Neural progenitor cell (in vitro differentiated cells): ENCODE results near the gene ZNF618.

ENCODE experiments used
- EZH2 ChIP-seq: fragments of 200-600 bp; sonication (generic); IDR thresholded peaks from 2 replicates; pipeline ENCODE4 v1.6.1; 2017; ENCODE audit warnings: antibody characterized with exemption, mild to moderate bottlenecking, moderate library complexity
- EZH2phosphoT487 ChIP-seq: fragments of 200-600 bp; sonication (generic); IDR thresholded peaks from 2 replicates; pipeline ENCODE4 v1.6.1; 2017; ENCODE audit warnings: antibody characterized with exemption
- TF ChIP-seq, protein P1 (sequence below): fragments of 200-600 bp; sonication (generic); IDR thresholded peaks from 2 replicates; pipeline ENCODE4 v1.5.1; 2017; ENCODE audit warnings: antibody characterized with exemption, mild to moderate bottlenecking

DNA sequence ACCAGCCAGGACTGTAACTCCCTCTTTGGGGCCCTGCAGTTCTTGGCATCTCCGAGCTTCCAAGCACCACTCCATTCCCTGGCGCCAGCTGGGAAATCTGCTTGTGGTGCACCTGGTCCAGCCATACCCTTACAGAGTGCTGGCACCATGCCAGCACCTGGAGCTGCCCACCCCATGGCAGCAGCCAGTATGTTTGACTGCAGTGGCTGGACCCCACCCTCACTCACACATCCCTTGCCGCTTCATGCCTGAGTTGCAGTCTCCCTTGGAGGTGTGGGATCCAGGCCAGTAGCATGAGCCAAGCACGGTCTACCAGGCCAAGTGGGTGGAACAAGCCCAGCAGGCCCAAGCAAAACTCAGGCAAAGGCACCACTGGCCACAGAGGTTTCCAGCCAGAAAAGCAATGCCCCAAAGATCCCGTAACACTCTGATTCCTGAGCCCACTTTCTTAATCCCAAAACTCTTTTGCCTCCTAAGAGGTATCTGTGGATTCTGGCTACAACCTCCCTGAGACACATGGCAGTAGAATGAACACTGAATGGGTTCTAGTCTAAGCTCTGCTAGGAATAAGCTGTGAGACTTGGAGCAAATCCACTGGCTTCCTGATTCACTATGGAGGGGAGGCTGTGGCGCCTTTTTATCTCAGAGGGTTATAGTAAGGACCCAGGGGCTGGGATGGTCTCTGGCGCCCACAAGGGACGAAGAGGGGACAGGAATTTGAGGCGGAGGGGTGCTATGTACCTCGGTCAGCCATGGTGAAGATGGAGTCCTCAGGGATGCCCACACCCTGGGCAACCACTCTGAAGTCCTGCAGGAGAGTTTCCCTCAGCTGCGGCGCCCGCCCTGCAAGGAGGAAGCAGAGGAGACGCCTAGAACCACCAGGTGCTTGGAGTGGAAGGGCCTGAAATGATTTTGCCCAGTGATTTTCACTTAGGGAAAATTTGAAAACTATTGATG, 196.4 kb downstream of the ZNF618 start:
- TF ChIP-seq, protein P1, sequence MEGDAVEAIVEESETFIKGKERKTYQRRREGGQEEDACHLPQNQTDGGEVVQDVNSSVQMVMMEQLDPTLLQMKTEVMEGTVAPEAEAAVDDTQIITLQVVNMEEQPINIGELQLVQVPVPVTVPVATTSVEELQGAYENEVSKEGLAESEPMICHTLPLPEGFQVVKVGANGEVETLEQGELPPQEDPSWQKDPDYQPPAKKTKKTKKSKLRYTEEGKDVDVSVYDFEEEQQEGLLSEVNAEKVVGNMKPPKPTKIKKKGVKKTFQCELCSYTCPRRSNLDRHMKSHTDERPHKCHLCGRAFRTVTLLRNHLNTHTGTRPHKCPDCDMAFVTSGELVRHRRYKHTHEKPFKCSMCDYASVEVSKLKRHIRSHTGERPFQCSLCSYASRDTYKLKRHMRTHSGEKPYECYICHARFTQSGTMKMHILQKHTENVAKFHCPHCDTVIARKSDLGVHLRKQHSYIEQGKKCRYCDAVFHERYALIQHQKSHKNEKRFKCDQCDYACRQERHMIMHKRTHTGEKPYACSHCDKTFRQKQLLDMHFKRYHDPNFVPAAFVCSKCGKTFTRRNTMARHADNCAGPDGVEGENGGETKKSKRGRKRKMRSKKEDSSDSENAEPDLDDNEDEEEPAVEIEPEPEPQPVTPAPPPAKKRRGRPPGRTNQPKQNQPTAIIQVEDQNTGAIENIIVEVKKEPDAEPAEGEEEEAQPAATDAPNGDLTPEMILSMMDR = peak; percentile 29
- TF ChIP-seq EZH2 (no peak), EZH2phosphoT487 (no peak)
